ENCODE measurements around the gene PLAGL2. TPM values are rescaled to one million over a fixed set of nuclear protein-coding genes. Genes with fewer than 3 reads are reported as not detected.
A peak's percentile ranks its signal among the peaks of the same experiment; 100 is the strongest.

The PLAGL2 gene
- total and polyA plus RNA-seq, 9 of the 15 experiments (the other 6 are each of a cell fraction or from before 2014, with no cell fraction given) = 3.1 to 24.3 (median 6.4) TPM

- TF ChIP-seq ZNF316 (IDR thresholded peaks at IDR 0.05) (peak; percentile 97), MAFG (tag; conservative IDR thresholded peaks at IDR 0.05) (peak; percentile 94), SPI1 (IDR thresholded peaks at IDR 0.05; ENCODE audit: borderline replicate concordance, low read depth, low read length) (peak; percentile 44; the same call in 1 of the 2 replicates)
Observed at GRCh38 chr20:32231847-32232246, 24.3 kb upstream of the PLAGL2 start (continued).

- no peak overlapping the region for H3K4me2 ChIP-seq (ENCODE audit: insufficient read depth, low read length)
- TF ChIP-seq ZKSCAN1 (IDR thresholded peaks at IDR 0.05; ENCODE audit: low read depth, low read length) = peak; percentile 77; the same call in 1 of the 2 replicates
- TF ChIP-seq RBM25 (IDR thresholded peaks at IDR 0.05; ENCODE audit: low read depth, low read length, severe bottlenecking) = peak; percentile 40
- no peak for TF ChIP-seq EP400 (IDR thresholded peaks at IDR 0.05)
- FAIRE-seq (no peak), ATAC-seq (no peak), DNase-seq (ENCODE audit: extremely low read depth in 1 of 4, low spot score in 3 of 4) (no peak)
- intact Hi-C loops (cut with micrococcal nuclease) = no loop called here
- ChIA-PET CTCF (ENCODE audit: low intra/inter-chr PET ratio) (no interaction called here), POLR2A (interaction anchor here (0.8 to 1.6 kb wide), 2 partner anchors 126 to 512 kb away, joined by 3 to 5 read pairs; partner anchors contain the start of gene ASXL1)
- H3K27ac ChIP-seq (ENCODE audit: extremely low read depth, low read depth, low read length) = no peak overlapping the region
- H3K79me2 ChIP-seq (ENCODE audit: control insufficient read depth, insufficient read depth, low read length) = no peaks in the 10 kb centered on the region
- H3K4me3 ChIP-seq = no peak overlapping the region
- in situ Hi-C loops (cut with MboI) = no loop called here
- H3K4me1 ChIP-seq (replicated peaks in 1 of 2; ENCODE audit: control insufficient read depth in 2 of 2, insufficient read depth in 2 of 2, low read length in 2 of 2) = no peaks in the 10 kb centered on the region
- H2AFZ ChIP-seq (ENCODE audit: low read depth, low read length) = no peak overlapping the region
- WGBS (ENCODE audit: insufficient coverage, low coverage, missing lambda C conversion rate) = 98% methylated on average over 4 of the region's 4 CpGs
- no TSS peak for BruUV-seq (replicated peaks)
- no peaks in the 10 kb centered on the region for H3K27me3 ChIP-seq (ENCODE audit: control insufficient read depth in 2 of 2, insufficient read depth in 2 of 2, low read length in 2 of 2)
- no peak overlapping the region for H3K9ac ChIP-seq (ENCODE audit: insufficient read depth in 1 of 2, low read depth in 2 of 2, low read length in 2 of 2)
- H4K20me1 ChIP-seq (replicated peaks; ENCODE audit: control insufficient read depth, insufficient read depth, low read length) = 0 out of 2 replicates have a peak, but pooled peaks cover 4% of the 10 kb centered on the region
- H3K9me1 ChIP-seq (ENCODE audit: control insufficient read depth, insufficient read depth, low read length) = peaks cover 3% of the 10 kb centered on the region
- no peaks in the 10 kb centered on the region for H3K9me3 ChIP-seq (replicated peaks; ENCODE audit: control insufficient read depth, insufficient read depth, low read depth, low read length)
- peaks cover 93% of the 10 kb centered on the region for H3K36me3 ChIP-seq (ENCODE audit: control insufficient read depth, insufficient read depth, low read length)
Observed at GRCh38 chr20:32231245-32231644, 23.7 kb upstream of the PLAGL2 start.
